MCF 10A (cell line): ENCODE measurements around the gene ASPA. TPM values are rescaled to one million over a fixed set of nuclear protein-coding genes. Genes with fewer than 3 reads are reported as not detected.

Experiments used
- BruUV-seq: library from RNA; stranded (reverse); fragments of 400-500 nt; replicated peaks from 2 replicates; lab custom pipeline; 2021; lab: Mats Ljungman, UMichigan
- CTCF ChIA-PET: fragments of 300-600 bp; sonication (Branson Sonifier 250); formaldehyde crosslinking; extraction: SDS; loops from one replicate; lab custom pipeline; 2021; ENCODE audit warnings: antibody characterized with exemption, inconsistent platforms; lab: Yijun Ruan, JAX
- POLR2A ChIA-PET: fragments of 300-600, 350-650 bp; sonication (Branson Sonifier 250); formaldehyde crosslinking; extraction: SDS; loops from one replicate; lab custom pipeline; 2020; ENCODE audit warnings: antibody characterized with exemption, inconsistent platforms; lab: Yijun Ruan, JAX
- DNase-seq: peaks from one replicate; pipeline ENCODE4 v3.0.0-alpha.2; 2018; ENCODE audit not compliant: unreplicated experiment
- H3K27ac Mint-ChIP-seq: one replicate; pipeline ENCODE4 v1.8.0; 2022; ENCODE audit warnings: mild to moderate bottlenecking, low read depth, mixed read lengths; ENCODE audit not compliant: unreplicated experiment
- H3K27me3 Mint-ChIP-seq: one replicate; pipeline ENCODE4 v1.8.0; 2022; ENCODE audit warnings: mixed read lengths; ENCODE audit not compliant: insufficient read depth, unreplicated experiment
- H3K36me3 Mint-ChIP-seq: one replicate; pipeline ENCODE4 v1.8.0; 2022; ENCODE audit warnings: mild to moderate bottlenecking, moderate library complexity, mixed read lengths; ENCODE audit not compliant: insufficient read depth, unreplicated experiment
- H3K4me1 Mint-ChIP-seq: one replicate; pipeline ENCODE4 v1.8.0; 2022; ENCODE audit warnings: mixed read lengths; ENCODE audit not compliant: insufficient read depth, unreplicated experiment
- H3K4me3 Mint-ChIP-seq: one replicate; pipeline ENCODE4 v1.8.0; 2022; ENCODE audit warnings: mild to moderate bottlenecking, moderate library complexity, mixed read lengths; ENCODE audit not compliant: unreplicated experiment
- H3K9me3 Mint-ChIP-seq: one replicate; pipeline ENCODE4 v1.8.0; 2022; ENCODE audit warnings: mixed read lengths; ENCODE audit not compliant: unreplicated experiment
- CTCF ChIP-seq: fragments of 200-600 bp; IDR thresholded peaks from one replicate; pipeline ENCODE4 v1.8.0; 2022; ENCODE audit warnings: antibody characterized with exemption, mild to moderate bottlenecking; ENCODE audit not compliant: unreplicated experiment
- intact Hi-C: fragments of 100-400 bp; cut with micrococcal nuclease; formaldehyde crosslinking; loops from 2 replicates; pipeline ENCODE4 v1.14.1; 2022
- total RNA-seq: library from RNA; stranded (reverse); gene quantifications from 2 replicates; pipeline ENCODE4 v1.2.3, GENCODE V29; 2022

ASPA gene
- total RNA-seq, 1 experiment from 2014 or later: 0.54 TPM

- Mint-ChIP-seq H3K9me3 (no peaks in the 10 kb centered on the region), H3K36me3 (no peaks in the 10 kb centered on the region), H3K27me3 (no peaks in the 10 kb centered on the region), H3K27ac (no peak overlapping the region), H3K4me3 (no peak overlapping the region), H3K4me1 (no peaks in the 10 kb centered on the region)
- TF ChIP-seq CTCF: no peak
- no TSS peak for BruUV-seq
- intact Hi-C loops: no loop called here
- POLR2A ChIA-PET: no interaction called here
- DNase-seq: no peak
- CTCF ChIA-PET: interaction anchor here (0.6 to 0.8 kb wide), 2 partner anchors 29 kb away, joined by 3 read pairs; no protein-coding TSS in a partner anchor
Measured at GRCh38 chr17:3527468-3527867, 51.7 kb downstream of the ASPA start.

- ChIA-PET POLR2A (no interaction called here), CTCF (interaction anchor here (0.8 kb wide), 1 partner anchor 29 kb away, joined by 3 read pairs; no protein-coding TSS in a partner anchor)
- no peaks in the 10 kb centered on the region for H3K9me3 Mint-ChIP-seq
- H3K4me3 Mint-ChIP-seq: no peak overlapping the region
- no peaks in the 10 kb centered on the region for H3K36me3 Mint-ChIP-seq
- BruUV-seq: no TSS peak
- H3K27me3 Mint-ChIP-seq: no peaks in the 10 kb centered on the region
- intact Hi-C loops: no loop called here
- no peak for DNase-seq
- H3K4me1 Mint-ChIP-seq: no peaks in the 10 kb centered on the region
- no peak for TF ChIP-seq CTCF
- no peak overlapping the region for H3K27ac Mint-ChIP-seq
Measured at GRCh38 chr17:3527896-3528295, 52.1 kb downstream of the ASPA start.

GRCh38 chr17:3528403-3528851 lies 52.6 kb downstream of the ASPA start:
- no peaks in the 10 kb centered on the region for H3K36me3 Mint-ChIP-seq
- intact Hi-C loops: no loop called here
- ChIA-PET POLR2A (interaction anchor here (0.7 kb wide), 1 partner anchor 11 kb away, joined by 3 read pairs; no protein-coding TSS in a partner anchor), CTCF (no interaction called here)
- no peak for TF ChIP-seq CTCF
- DNase-seq: no peak
- H3K27ac Mint-ChIP-seq: no peak overlapping the region
- no peaks in the 10 kb centered on the region for H3K9me3 Mint-ChIP-seq
- BruUV-seq: no TSS peak
- no peaks in the 10 kb centered on the region for H3K27me3 Mint-ChIP-seq
- H3K4me3 Mint-ChIP-seq: no peak overlapping the region
- no peaks in the 10 kb centered on the region for H3K4me1 Mint-ChIP-seq

- no TSS peak for BruUV-seq
- Mint-ChIP-seq H3K9me3 (no peaks in the 10 kb centered on the region), H3K27ac (no peak overlapping the region), H3K36me3 (no peaks in the 10 kb centered on the region), H3K4me3 (no peak overlapping the region), H3K4me1 (no peaks in the 10 kb centered on the region), H3K27me3 (no peaks in the 10 kb centered on the region)
- TF ChIP-seq CTCF: no peak
- intact Hi-C loops: no loop called here
- ChIA-PET POLR2A (interaction anchor here (0.7 kb wide), 1 partner anchor 10 kb away, joined by 3 read pairs; no protein-coding TSS in a partner anchor), CTCF (no interaction called here)
- no peak for DNase-seq
Measured at GRCh38 chr17:3528880-3529511, 53.2 kb downstream of the ASPA start.
